Mammary epithelial cell (primary cell): ENCODE measurements around the gene SDF2L1.
"Not testable (repeated sequence)": the region's sequence is repeated elsewhere in the genome, so short reads cannot be mapped to it uniquely, and the experiment has no call there.

Source experiments
- CTCF ChIP-seq, 2 donors: IDR thresholded peaks in 1 of 2; conservative IDR thresholded peaks in 1 of 2; 2 replicates each; pipeline ENCODE4 v1.5.1; 2011 to 2012; ENCODE audit warnings: inconsistent platforms in 2 of 2, low read length in 2 of 2, mild to moderate bottlenecking in 2 of 2, control low read depth in 1 of 2, low read depth in 1 of 2; ENCODE audit not compliant: insufficient read depth in 1 of 2; ENCODE audit errors: extremely low read depth in 1 of 2
- EZH2 ChIP-seq: IDR thresholded peaks from 2 replicates; pipeline ENCODE4 v1.6.1; 2012; ENCODE audit warnings: low read length, inconsistent platforms, borderline replicate concordance

DNA sequence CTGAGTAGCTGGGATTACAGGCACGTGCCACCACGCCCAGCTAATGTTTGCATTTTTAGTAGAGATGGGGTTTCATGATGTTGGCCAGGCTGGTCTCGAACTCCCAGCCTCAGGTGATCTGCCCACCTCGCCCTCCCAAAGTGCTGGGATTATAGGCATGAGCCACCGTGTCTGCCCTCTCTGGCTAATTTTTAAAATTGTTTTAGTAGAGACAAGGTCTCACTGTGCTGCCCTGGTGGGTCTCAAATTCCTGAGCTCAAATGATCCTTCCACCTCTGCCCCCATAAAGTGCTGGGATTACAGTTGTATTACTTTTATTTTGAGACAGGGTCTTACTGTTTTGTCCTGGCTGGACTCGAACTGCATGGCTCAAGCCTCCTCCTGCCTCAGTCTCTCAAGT is 3.4 kb downstream of the SDF2L1 start:
- not testable (repeated sequence) for TF ChIP-seq CTCF (conservative IDR thresholded peaks at IDR 0.05 in 1 of 2, IDR thresholded peaks at IDR 0.05 in 1 of 2; ENCODE audit: extremely low read depth in 1 of 2, insufficient read depth in 1 of 2, low read depth in 1 of 2, low read length in 2 of 2); EZH2
